ENCODE measurements around the gene KCTD1.

The KCTD1 gene

GRCh38 chr18:26524504-26525351 lies 23.6 kb downstream of the KCTD1 start:
- in situ Hi-C loops (cut with MboI; ENCODE audit: low sequenced_read_pairs), result no loop called here

- in situ Hi-C loops (cut with MboI; ENCODE audit: low sequenced_read_pairs), result no loop called here
Observed at GRCh38 chr18:26524002-26524401, 24.4 kb downstream of the KCTD1 start.

- in situ Hi-C loops (cut with MboI; ENCODE audit: low sequenced_read_pairs), result no loop called here
Observed at GRCh38 chr18:26521617-26522016, 26.7 kb downstream of the KCTD1 start.

GRCh38 chr18:26520974-26521373 lies 27.4 kb downstream of the KCTD1 start:
- in situ Hi-C loops (cut with MboI; ENCODE audit: low sequenced_read_pairs), result no loop called here

GRCh38 chr18:26519114-26519513 lies 29.2 kb downstream of the KCTD1 start:
- in situ Hi-C loops (cut with MboI; ENCODE audit: low sequenced_read_pairs), result no loop called here

- in situ Hi-C loops (cut with MboI; ENCODE audit: low sequenced_read_pairs), result no loop called here
Observed at GRCh38 chr18:26516964-26517363, 31.4 kb downstream of the KCTD1 start.

GRCh38 chr18:26515643-26516487 lies 32.5 kb downstream of the KCTD1 start:
- in situ Hi-C loops (cut with MboI; ENCODE audit: low sequenced_read_pairs), result no loop called here

GRCh38 chr18:26511339-26512071 lies 36.8 kb downstream of the KCTD1 start:
- in situ Hi-C loops (cut with MboI; ENCODE audit: low sequenced_read_pairs), result no loop called here

GRCh38 chr18:26510337-26510736 lies 38.0 kb downstream of the KCTD1 start:
- in situ Hi-C loops (cut with MboI; ENCODE audit: low sequenced_read_pairs), result no loop called here

GRCh38 chr18:26506012-26506411 lies 42.3 kb downstream of the KCTD1 start:
- in situ Hi-C loops (cut with MboI; ENCODE audit: low sequenced_read_pairs), result no loop called here

GRCh38 chr18:26504831-26505230 lies 43.5 kb downstream of the KCTD1 start:
- in situ Hi-C loops (cut with MboI; ENCODE audit: low sequenced_read_pairs), result no loop called here

- in situ Hi-C loops (cut with MboI; ENCODE audit: low sequenced_read_pairs), result no loop called here
Observed at GRCh38 chr18:26503382-26503781, 45.0 kb downstream of the KCTD1 start.

GRCh38 chr18:26502823-26503222 lies 45.5 kb downstream of the KCTD1 start:
- in situ Hi-C loops (cut with MboI; ENCODE audit: low sequenced_read_pairs), result no loop called here

- in situ Hi-C loops (cut with MboI; ENCODE audit: low sequenced_read_pairs), result loop anchor here (25.0 kb wide), 1 partner anchor 89 kb away; no protein-coding TSS in a partner anchor
Observed at GRCh38 chr18:26497866-26498265, 50.5 kb downstream of the KCTD1 start.

- in situ Hi-C loops (cut with MboI; ENCODE audit: low sequenced_read_pairs), result loop anchor here (25.0 kb wide), 1 partner anchor 91 kb away; no protein-coding TSS in a partner anchor
Observed at GRCh38 chr18:26496528-26496927, 51.8 kb downstream of the KCTD1 start.

- in situ Hi-C loops (cut with MboI; ENCODE audit: low sequenced_read_pairs), result loop anchor here (25.0 kb wide), 1 partner anchor 92 kb away; no protein-coding TSS in a partner anchor
Observed at GRCh38 chr18:26495287-26495686, 53.1 kb downstream of the KCTD1 start.

GRCh38 chr18:26493021-26493420 lies 55.3 kb downstream of the KCTD1 start:
- in situ Hi-C loops (cut with MboI; ENCODE audit: low sequenced_read_pairs), result loop anchor here (25.0 kb wide), 1 partner anchor 94 kb away; no protein-coding TSS in a partner anchor

- in situ Hi-C loops (cut with MboI; ENCODE audit: low sequenced_read_pairs), result loop anchor here (25.0 kb wide), 1 partner anchor 96 kb away; no protein-coding TSS in a partner anchor
Observed at GRCh38 chr18:26491194-26491816, 57.0 kb downstream of the KCTD1 start.

GRCh38 chr18:26489881-26490280 lies 58.5 kb downstream of the KCTD1 start:
- in situ Hi-C loops (cut with MboI; ENCODE audit: low sequenced_read_pairs), result loop anchor here (25.0 kb wide), 1 partner anchor 97 kb away; no protein-coding TSS in a partner anchor

- in situ Hi-C loops (cut with MboI; ENCODE audit: low sequenced_read_pairs), result loop anchor here (25.0 kb wide), 1 partner anchor 98 kb away; no protein-coding TSS in a partner anchor
Observed at GRCh38 chr18:26489191-26489590, 59.2 kb downstream of the KCTD1 start.

Measured in HL-60/S4 (cell line).